ENCODE data around the gene AHCYL2.
"Not testable (repeated sequence)": the region's sequence is repeated elsewhere in the genome, so short reads cannot be mapped to it uniquely, and the experiment has no call there.

The AHCYL2 gene

GRCh38 chr7:129295015-129295423 lies 70.2 kb downstream of the AHCYL2 start:
- DNase-seq = peak; percentile 49

- peak; percentile 58 for DNase-seq
Observed at GRCh38 chr7:129298268-129298893, 73.6 kb downstream of the AHCYL2 start.

GRCh38 chr7:129299889-129300288 lies 75.1 kb downstream of the AHCYL2 start:
- no peak for DNase-seq

- not testable (repeated sequence) for DNase-seq
Observed at GRCh38 chr7:129300299-129300698, 75.5 kb downstream of the AHCYL2 start.

GRCh38 chr7:129307592-129307991 lies 82.8 kb downstream of the AHCYL2 start:
- no peak for DNase-seq

- no peak for DNase-seq
Observed at GRCh38 chr7:129308047-129308446, 83.2 kb downstream of the AHCYL2 start.

- DNase-seq = peak; percentile 3
Observed at GRCh38 chr7:129311429-129311828, 86.6 kb downstream of the AHCYL2 start.

- no peak for DNase-seq
Observed at GRCh38 chr7:129313282-129313681, 88.5 kb downstream of the AHCYL2 start.

GRCh38 chr7:129315960-129316359 lies 91.1 kb downstream of the AHCYL2 start:
- DNase-seq = peak; percentile 87

- DNase-seq = no peak
Observed at GRCh38 chr7:129317450-129317849, 92.6 kb downstream of the AHCYL2 start.

- no peak for DNase-seq
Observed at GRCh38 chr7:129327076-129327475, 102.2 kb downstream of the AHCYL2 start.

- no peak for DNase-seq
Observed at GRCh38 chr7:129332254-129333035, 107.6 kb downstream of the AHCYL2 start.

- no peak for DNase-seq
Observed at GRCh38 chr7:129334473-129334872, 109.6 kb downstream of the AHCYL2 start.

GRCh38 chr7:129338450-129338849 lies 113.6 kb downstream of the AHCYL2 start:
- no peak for DNase-seq

GRCh38 chr7:129341212-129341611 lies 116.4 kb downstream of the AHCYL2 start:
- DNase-seq = no peak

GRCh38 chr7:129341816-129342806 lies 117.3 kb downstream of the AHCYL2 start:
- DNase-seq = no peak

- DNase-seq = peak; percentile 33
Observed at GRCh38 chr7:129343099-129343700, 118.4 kb downstream of the AHCYL2 start.

GRCh38 chr7:129347330-129347729 lies 122.5 kb downstream of the AHCYL2 start:
- no peak for DNase-seq

- DNase-seq = no peak
Observed at GRCh38 chr7:129348023-129348740, 123.4 kb downstream of the AHCYL2 start.

- DNase-seq = no peak
Observed at GRCh38 chr7:129351320-129351719, 126.5 kb downstream of the AHCYL2 start.

GRCh38 chr7:129353104-129353503 lies 128.3 kb downstream of the AHCYL2 start:
- DNase-seq = not testable (repeated sequence)
